HG03521 (cell line): ENCODE data around the gene ATXN3.
"Not testable (repeated sequence)": the region's sequence is repeated elsewhere in the genome, so short reads cannot be mapped to it uniquely, and the experiment has no call there.

Experiments
- ATAC-seq: cut with Tn5 transposase; IDR thresholded peaks from one replicate; pipeline ENCODE4 v1.9.1; 2021; ENCODE audit warnings: mild to moderate bottlenecking, moderate library complexity; ENCODE audit not compliant: unreplicated experiment

Gene ATXN3

GRCh38 chr14:92074555-92074954 is 31.8 kb downstream of the ATXN3 start:
- ATAC-seq: no peak

GRCh38 chr14:92058006-92058917 is 48.1 kb downstream of the ATXN3 start:
- no peak for ATAC-seq

GRCh38 chr14:92049781-92050180 is 56.6 kb downstream of the ATXN3 start:
- no peak for ATAC-seq

GRCh38 chr14:92049221-92049620 is 57.2 kb downstream of the ATXN3 start:
- not testable (repeated sequence) for ATAC-seq

GRCh38 chr14:92045904-92046303 is 60.5 kb downstream of the ATXN3 start:
- not testable (repeated sequence) for ATAC-seq

GRCh38 chr14:92041766-92042165 is 64.6 kb downstream of the ATXN3 start:
- ATAC-seq: not testable (repeated sequence)

- ATAC-seq: no peak
These were observed 65.2 kb downstream of the ATXN3 start for GRCh38 chr14:92041203-92041602.

GRCh38 chr14:92040431-92041051 is 65.8 kb downstream of the ATXN3 start:
- no peak for ATAC-seq

- peak; percentile 95 for ATAC-seq
These were observed 66.5 kb downstream of the ATXN3 start, which contains the start of gene TRIP11 for GRCh38 chr14:92039719-92040430. TSS of gene TRIP11 (minus strand) at chr14:92040059. CDS start at chr14:92039685, 374 bp downstream.

GRCh38 chr14:92039063-92039718 is 67.2 kb downstream of the ATXN3 start:
- ATAC-seq: peak; percentile 18

- ATAC-seq: no peak
These were observed 68.4 kb downstream of the ATXN3 start for GRCh38 chr14:92037989-92038388.

GRCh38 chr14:92035890-92036289 is 70.5 kb downstream of the ATXN3 start:
- ATAC-seq: no peak

- no peak for ATAC-seq
These were observed 72.3 kb downstream of the ATXN3 start for GRCh38 chr14:92033906-92034687.

GRCh38 chr14:92033433-92033832 is 72.9 kb downstream of the ATXN3 start:
- ATAC-seq: no peak

- ATAC-seq: no peak
These were observed 79.7 kb downstream of the ATXN3 start for GRCh38 chr14:92026548-92027190.

GRCh38 chr14:92022036-92022435 is 84.3 kb downstream of the ATXN3 start:
- ATAC-seq: no peak

GRCh38 chr14:92021523-92021922 is 84.9 kb downstream of the ATXN3 start:
- ATAC-seq: no peak

- ATAC-seq: no peak
These were observed 92.3 kb downstream of the ATXN3 start for GRCh38 chr14:92014040-92014439.

- ATAC-seq: no peak
These were observed 94.1 kb downstream of the ATXN3 start for GRCh38 chr14:92012121-92012748.
